HL-60 (cell line): ENCODE data around the gene B3GNT3.

Source experiments
- DNase-seq, 2 experiments: peaks; one replicate each; pipeline ENCODE4 v3.0.0-alpha.2; 2010 to 2020; ENCODE audit warnings: low read depth in 1 of 2, low spot score in 1 of 2
- H3K27ac ChIP-seq: fragments of 250-450 bp; sonication (Bioruptor Pico); replicated peaks from 2 replicates; pipeline ENCODE4 v1.5.1; 2020; ENCODE audit warnings: mild to moderate bottlenecking, moderate library complexity
- H3K27me3 ChIP-seq: fragments of 250-450 bp; sonication (Bioruptor Pico); 2 replicates; pipeline ENCODE4 v1.5.1; 2021; ENCODE audit warnings: mild to moderate bottlenecking, moderate library complexity; ENCODE audit not compliant: insufficient read depth, poor library complexity, severe bottlenecking
- H3K4me3 ChIP-seq: replicated peaks from 2 replicates; pipeline ENCODE4 v1.5.1; 2011; ENCODE audit warnings: mild to moderate bottlenecking, control low read depth, low read length; ENCODE audit not compliant: insufficient read depth
- CTCF ChIP-seq: IDR thresholded peaks from one replicate; pipeline ENCODE4 v1.5.1; 2011; ENCODE audit warnings: low read length, control low read depth, inconsistent platforms; ENCODE audit not compliant: insufficient read depth
- GABPA ChIP-seq: IDR thresholded peaks from 2 replicates; pipeline ENCODE4 v1.6.1; 2012; ENCODE audit warnings: low read depth
- POLR2AphosphoS5 ChIP-seq: IDR thresholded peaks from 2 replicates; pipeline ENCODE4 v1.6.1; 2012; ENCODE audit warnings: low read depth
- REST ChIP-seq: IDR thresholded peaks from 2 replicates; pipeline ENCODE4 v1.6.1; 2012; ENCODE audit warnings: low read depth; ENCODE audit not compliant: insufficient replicate concordance
- SPI1 ChIP-seq: IDR thresholded peaks from 2 replicates; pipeline ENCODE4 v1.6.1; 2012; ENCODE audit warnings: low read depth, mild to moderate bottlenecking, borderline replicate concordance

B3GNT3 gene

GRCh38 chr19:17765069-17765618 lies 29.8 kb upstream of the B3GNT3 start:
- Histone ChIP-seq H3K27ac (peak overlapping the region; percentile 60), H3K4me3 (no peak overlapping the region), H3K27me3 (no peaks in the 10 kb centered on the region)
- TF ChIP-seq GABPA (no peak), POLR2AphosphoS5 (peak; percentile 60), CTCF (no peak), REST (no peak), SPI1 (peak; percentile 59; the same call in 1 of the 2 replicates)
- DNase-seq: peak in 1 of 2 experiments; percentile 95

- H3K27ac ChIP-seq: no peak overlapping the region; the same call in 1 of the 2 replicates
- peak; percentile 81 to 88 for DNase-seq
- H3K27me3 ChIP-seq: no peaks in the 10 kb centered on the region
- no peak for TF ChIP-seq REST
- no peak for TF ChIP-seq SPI1
- TF ChIP-seq GABPA: no peak
- peak; percentile 98 for TF ChIP-seq CTCF
- TF ChIP-seq POLR2AphosphoS5: no peak
- no peak overlapping the region for H3K4me3 ChIP-seq
These were observed 28.3 kb upstream of the B3GNT3 start for GRCh38 chr19:17766543-17767131.

GRCh38 chr19:17767559-17767958 lies 27.4 kb upstream of the B3GNT3 start:
- no peak for DNase-seq
- no peaks in the 10 kb centered on the region for H3K27me3 ChIP-seq

More at GRCh38 chr19:17767559-17767958, 27.4 kb upstream of the B3GNT3 start:
- no peak overlapping the region for H3K4me3 ChIP-seq
- TF ChIP-seq SPI1: no peak
- no peak for TF ChIP-seq CTCF
- no peak for TF ChIP-seq REST
- TF ChIP-seq GABPA: no peak
- TF ChIP-seq POLR2AphosphoS5: no peak
- no peak overlapping the region for H3K27ac ChIP-seq
